ENCODE data around the gene MCFD2.

The MCFD2 gene

DNA sequence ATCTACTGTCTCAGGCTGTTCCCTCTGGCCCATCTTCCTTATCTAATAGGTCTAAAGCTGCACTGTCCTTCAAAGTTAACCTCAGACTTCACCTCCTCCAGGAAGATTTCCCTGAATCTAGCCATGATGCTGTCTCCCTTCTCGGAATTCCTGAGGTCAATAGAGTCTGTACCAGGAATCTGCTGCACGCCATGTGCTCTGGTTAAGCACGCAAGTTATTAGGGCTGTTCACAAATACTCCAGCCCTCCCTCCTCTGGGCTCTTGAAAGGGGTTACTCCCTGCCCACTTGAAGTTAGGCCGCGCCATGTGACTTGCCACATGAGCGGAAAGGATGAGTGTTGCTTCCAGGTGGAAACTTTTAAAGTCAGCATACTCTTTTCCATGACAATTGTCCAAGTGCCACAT, 43.6 kb downstream of the MCFD2 start:
- no peak for DNase-seq

DNA sequence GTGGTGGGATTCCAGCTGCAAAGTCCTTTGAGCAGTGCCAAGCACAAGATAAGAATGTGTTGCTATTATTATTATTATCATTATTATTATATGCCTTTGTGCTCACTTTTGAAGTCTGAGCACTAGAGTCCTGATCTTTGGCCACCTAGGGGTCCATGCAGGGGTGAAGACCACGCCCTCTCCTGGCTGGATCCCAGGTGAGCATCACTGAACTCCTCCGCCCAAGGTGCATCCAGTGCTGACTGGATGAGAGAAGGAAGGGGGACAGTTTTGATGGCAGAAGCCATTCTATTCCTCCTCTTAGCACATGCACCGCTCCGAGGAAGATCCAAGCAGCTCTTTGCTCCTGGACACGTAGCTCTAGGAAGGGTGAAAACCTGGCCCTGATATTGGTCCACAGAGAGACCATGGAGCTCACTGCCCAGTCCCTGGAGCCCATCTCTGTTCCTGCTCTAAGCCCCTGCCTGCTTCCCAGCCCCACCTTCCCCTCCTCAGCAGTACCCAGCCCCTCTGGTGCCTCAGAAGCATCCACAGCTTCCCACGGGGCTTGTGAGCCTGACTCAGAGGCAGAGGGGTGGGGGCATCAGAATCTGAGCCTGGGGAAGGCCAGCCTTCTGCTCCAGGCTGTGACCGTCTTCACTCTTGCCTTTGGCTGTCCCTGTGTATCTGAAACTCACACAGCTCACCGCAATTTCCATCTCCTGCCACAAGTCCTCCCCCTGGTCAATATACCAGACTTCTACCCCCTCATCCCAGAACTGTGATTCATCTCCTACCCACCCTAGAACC, 45.4 kb downstream of the MCFD2 start:
- no peak for DNase-seq

DNA sequence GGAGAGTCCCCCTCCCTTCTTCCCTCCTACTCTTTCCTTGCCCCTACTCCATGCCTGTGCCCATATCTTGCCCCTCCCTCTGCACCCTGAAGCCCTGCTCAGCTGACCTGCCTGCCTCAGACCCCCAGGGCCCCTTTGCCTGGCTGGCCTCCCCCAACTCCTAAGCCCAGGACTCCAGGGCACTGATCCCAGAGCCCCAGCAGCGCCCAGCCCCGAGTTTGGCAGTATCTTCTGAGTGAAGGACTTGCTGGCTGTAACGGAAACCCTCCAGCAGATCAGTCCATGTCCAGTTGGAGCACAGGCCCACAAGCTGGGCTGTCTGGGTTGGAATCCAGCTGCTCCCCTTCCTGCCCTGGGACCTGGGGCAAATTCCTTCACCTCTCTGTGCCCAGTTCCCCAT, 46.0 kb downstream of the MCFD2 start:
- DNase-seq = no peak

DNA sequence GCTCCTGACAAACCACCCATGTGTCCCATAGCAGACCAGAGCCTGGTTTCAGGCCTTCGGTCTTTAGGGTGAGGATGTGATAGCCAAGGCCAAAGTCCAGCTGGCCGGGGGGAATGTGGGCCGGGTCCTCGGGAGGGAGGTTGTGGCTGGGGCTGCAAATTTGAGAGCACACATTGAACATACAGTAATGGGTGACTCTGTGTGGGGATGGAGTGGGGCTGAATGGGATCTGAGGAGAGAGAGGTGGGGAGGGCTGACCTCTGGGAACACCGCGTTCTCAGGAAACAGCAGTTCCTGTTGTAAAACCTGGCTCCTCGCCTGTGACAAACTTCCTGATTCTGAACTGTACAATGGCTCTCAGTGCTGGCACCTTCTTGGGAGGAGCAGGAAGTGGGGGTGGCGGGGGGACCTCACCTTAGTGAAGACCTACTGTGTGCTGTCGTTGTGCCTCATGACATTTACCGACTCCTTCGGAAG, 48.8 kb downstream of the MCFD2 start:
- DNase-seq = no peak

DNA sequence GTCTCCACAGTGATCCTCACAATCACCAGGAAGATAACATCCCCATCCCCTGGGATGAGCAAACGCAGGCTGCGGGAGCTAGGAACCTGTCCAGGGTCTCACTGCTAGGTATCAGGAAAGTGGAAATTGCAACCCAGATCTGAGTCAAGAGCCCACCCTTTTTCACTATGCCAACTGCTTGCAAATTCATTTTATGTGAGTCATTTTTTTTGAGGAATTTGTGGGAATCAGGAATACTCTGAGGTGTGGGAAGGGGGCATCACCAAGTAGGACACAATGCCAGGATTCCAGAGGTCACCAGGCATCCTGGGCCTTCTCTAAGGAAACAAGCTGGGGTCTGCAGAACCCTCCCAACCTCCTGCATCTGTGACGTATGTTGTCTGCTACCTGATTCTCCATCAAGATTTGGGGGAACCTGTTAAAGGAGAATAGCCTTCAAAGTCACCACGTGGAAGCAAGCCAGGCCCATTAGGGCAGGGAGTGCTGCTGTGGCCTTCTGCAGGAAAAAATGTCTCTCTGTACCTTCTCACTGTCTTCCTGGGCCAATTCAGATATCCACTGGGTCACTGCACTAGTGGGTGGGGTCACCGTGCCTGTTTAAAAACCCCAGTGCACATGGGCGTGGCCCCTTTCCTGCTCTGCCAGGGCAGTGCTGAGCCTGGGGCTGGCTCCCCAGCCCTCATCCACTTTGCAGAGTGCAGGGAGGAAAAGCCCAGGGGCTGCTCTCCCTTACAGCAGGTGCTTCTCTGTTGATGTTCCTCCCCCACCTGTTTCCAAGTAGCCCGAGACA, 50.2 kb downstream of the MCFD2 start:
- DNase-seq = no peak

DNA sequence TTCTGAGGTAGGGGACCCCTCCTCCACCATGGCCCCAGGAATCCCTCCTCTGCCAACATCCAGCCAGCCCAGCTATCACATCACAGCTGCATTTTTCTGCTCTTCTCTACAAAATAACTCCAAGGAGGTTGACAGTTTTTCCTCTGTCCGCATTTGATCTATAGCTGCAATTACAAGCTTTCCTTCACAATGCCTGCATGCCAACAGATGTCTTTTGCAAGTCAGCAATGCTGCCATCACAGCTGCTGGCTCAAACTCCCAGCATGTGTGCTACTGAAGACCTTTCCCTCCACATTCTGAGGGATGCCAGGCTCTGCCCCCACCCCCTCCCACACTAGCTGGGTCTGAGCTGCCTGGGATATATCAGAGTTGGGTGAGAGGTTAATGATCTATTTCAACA, 51.7 kb downstream of the MCFD2 start:
- no peak for DNase-seq

DNA sequence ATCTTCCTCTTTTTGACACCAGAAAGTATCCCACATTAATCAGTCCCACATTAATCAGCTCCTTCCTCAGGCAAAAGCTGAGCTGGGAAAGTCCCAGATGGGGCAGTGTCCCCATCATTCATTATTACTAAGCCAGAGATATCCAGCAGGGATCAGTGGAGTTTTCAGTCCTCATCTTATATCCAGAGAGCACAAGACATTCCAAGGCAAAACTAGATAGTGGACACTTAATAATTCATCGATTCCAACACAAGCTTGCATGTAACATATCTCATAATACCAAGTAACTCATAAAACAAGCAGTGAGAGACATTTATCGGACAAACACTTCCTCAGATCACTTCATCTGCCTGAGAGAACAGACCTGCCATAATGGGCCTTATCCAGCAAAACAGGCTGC, 53.1 kb downstream of the MCFD2 start:
- DNase-seq = no peak

DNA sequence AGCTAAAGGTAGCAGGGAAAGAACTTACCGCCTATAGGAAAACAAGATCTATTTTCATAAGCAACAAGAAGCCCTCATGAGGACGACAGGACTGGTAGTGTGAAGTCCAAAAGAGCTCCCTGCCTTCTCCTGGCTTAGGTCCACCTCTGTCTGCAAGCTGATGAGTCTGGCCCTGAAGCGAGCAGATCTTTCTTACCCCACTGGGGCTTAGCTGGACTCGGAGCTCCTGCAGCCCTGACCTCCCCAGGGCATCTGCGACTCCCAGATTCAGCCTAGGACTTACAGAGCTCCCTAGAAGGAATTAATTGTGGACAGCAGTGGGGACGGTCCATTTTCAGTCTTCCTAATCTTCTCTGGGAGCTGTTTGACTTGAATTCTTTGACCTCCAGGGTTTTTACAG, 53.7 kb downstream of the MCFD2 start:
- DNase-seq = no peak

DNA sequence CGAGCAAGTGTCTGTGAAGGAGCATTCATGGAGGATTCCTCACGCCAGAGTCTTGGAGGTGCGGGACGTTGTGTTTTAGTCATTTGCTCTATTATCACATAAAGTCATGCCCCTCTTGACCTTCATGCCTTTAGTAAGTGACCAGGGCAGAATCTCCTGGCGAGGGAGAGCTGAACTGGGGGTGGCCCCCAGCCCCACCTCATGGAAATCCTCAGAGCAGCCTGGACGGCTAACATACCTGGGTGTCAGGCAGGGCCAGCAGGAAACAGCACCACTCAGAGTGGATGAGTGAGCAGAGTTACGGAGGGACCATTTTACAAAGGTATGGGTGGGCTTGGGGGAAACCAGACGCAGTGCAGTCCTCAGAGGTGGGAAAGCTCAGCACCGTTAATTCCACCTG, 56.1 kb downstream of the MCFD2 start:
- no peak for DNase-seq

DNA sequence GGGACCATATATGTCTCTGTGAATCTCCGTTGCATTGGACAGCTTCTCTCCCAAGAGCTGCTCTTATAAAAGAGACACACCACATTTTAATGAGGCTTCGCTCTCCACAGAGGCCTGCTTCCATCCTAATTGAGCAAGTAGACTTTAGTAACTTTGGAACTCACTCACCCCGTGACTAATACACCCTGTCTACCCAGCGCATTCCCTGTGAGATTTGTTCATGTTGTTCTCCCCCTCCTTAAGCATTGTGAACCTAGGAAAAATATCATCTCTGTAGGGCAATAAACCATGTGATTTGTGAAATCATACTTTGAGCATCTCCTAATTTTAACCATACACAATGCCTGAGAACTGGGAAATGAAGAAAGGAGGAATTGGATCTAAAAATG, 56.9 kb downstream of the MCFD2 start:
- DNase-seq = no peak

DNA sequence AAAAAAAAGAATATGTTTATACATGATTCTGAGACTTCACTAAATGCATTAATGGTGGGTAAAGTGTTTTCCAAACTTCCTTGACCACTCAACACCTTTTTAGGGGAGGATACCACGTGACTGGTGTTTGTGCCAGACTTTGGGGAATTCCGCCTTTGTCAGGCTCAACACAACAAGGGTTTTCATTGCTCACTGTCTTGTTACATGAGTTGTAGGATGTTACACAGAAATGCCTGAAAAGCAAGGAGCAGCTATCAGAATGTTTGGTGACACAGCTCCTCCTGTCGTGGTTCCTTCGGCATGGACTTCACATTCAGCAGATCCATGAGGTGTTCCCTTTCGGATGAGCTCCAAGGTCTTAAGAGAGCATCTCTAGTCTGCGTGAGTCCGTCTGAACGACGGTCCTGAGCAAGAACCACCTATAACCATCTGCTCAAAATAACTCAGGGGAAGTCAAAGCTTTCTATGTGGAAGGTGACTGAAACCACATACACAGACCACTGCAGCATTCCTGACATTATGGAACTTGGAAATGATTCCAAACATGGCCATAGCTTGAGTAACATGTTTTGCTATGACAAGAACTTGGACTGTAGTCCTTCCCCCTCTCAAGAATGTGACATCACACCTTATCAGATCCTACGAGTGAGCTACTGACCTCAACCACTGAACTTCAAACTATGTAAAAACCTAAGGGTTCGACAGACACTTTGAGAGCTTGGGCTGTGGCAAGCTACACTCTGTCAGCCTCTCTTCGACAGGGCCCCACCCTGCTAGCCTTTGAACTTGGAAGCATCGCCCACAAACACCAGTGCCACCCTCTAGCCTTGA, 57.5 kb downstream of the MCFD2 start:
- DNase-seq = no peak

DNA sequence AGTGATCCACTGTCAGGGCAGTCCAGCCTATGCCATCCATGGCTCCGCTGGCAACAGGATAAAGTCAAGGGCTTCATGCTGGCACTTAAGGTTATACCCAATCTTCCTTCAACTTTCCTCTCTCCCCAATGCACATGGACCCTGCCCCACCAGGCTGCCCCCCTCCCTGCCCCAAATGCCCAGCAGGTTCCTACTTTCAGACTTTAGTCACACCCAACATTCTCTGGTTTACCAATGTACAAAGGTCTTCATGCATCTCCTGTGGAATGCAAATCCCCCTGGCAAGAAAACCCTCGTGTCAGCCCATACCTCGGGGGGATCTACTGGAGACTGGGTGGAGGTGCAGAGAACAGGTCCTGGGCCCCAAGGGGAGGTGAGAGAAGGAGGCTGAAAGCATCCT, 59.3 kb downstream of the MCFD2 start:
- no peak for DNase-seq

DNA sequence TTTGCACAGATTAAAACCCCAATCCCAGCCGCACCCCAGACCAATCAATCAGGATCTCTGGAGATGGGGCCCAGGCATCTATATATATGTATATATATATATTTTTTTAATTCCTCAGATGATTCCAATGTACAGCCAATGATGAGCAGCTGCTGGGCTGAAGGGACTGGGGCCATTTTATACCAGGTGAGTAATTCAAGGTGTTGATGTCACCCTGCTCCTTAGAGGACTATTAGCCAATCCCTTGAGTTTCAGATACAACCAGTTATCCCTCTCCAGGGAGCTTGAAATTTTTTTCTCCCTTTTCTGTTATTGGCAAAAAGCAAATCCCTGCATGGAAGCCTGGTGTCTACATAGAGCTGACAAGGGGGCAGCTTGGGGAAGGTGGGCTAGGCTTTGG, 59.8 kb downstream of the MCFD2 start:
- no peak for DNase-seq

DNA sequence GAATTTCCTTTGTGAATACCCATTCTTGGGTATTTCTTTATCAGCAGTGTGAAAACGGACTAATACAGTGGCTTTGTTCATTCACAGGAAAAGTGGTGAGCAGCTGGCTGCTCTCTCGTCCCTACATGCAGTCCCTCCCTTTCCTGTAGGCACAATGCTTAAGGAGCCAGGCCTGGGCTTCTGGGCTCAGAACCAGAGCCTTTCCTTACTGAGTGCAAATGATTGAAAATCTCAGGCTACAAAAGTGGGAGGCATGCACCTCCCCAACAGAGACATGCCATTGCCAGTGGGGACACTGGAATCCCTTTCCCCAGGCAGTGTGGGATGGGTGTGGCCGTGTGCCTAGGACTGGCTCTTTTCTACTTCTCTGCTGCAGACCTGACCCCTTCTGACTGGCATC, 61.3 kb downstream of the MCFD2 start:
- DNase-seq = no peak

DNA sequence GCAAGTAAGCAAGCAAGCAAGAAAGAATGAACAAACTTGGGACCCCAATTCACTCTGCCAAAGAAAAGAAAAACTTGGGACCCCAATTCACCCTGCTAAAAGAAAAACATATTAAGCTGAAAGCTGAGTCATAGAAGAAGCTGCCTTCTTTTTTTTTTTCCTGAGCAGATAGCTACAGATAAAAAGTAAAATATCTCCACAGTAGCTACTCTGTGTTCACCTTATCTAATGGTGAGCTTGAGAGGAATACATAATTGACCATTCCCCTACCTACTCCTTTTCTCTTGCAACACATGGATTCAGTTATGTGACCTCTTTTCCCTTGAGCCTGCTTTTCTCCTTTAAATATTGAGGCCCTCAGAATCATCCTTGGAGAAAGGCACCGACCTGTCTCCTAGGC, 63.0 kb downstream of the MCFD2 start:
- no peak for DNase-seq

DNA sequence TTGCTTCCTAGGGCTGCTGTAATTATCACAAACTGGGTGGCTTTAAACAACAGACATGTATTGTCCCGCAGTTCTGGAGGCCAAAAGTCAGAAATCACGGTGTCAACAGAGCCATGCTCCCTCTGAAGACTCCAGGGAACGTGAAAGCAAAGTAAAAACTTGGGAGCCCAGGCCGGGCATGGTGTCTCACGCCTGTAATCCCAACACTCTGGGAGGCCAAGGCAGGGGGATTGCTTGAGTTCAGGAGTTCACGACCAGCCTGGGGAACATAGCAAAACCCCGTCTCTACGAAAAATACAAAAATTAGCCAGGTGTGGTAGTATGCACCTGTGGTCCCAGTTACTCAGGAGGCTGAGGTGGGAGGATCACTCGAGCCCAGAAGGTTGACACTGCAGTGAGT, 63.5 kb downstream of the MCFD2 start:
- DNase-seq = no peak

Measured in NCI-H1436 (cell line).